Measurements from ENCODE around the gene VCL. TPM values are rescaled to one million over a fixed set of nuclear protein-coding genes. Genes with fewer than 3 reads are reported as not detected.
"Not testable (repeated sequence)": the region's sequence is repeated elsewhere in the genome, so short reads cannot be mapped to it uniquely, and the experiment has no call there.

The VCL gene
- total RNA-seq, 1 donor = 42.5 TPM

DNA sequence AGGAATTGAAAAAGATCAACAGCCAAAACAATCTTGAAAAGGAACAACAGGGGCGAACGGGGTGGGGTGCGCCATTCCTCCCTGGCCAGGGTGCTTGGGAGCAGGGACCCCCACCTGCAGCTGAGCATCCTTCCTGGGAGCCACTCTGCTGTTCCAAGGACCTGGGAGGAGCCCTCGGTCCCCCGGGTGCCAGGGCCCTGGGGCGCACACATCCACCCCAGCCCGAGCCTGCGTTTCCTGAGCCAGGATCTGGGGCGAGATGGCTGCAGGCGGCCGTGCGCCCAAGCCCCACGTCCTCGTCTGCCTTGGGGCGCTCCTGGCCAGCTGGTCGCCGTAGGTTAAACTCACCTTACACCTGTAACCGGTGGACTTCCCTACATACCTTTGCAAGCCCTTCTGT is 142.1 kb downstream of the VCL start:
- no peak for DNase-seq (ENCODE audit: low read depth in 2 of 3, low spot score in 2 of 3)

DNA sequence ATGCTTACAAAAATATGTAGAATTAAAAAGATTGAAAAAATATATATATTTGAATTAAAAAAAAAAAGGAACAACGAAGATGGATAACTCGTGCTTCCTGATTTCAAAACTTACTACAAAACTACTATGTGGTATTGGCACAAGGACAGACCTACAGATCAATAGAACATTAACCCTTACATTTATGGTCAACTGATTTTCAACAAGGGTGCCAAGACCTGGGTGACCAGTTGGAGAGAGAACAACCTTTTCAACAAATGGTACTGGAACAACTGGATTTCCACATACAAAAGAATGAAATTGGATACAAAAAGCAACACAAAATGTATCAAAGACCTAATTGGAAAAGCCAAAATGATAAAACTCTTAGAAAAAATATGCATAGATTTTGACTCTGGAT is 142.6 kb downstream of the VCL start:
- no peak for DNase-seq (ENCODE audit: low read depth in 2 of 3, low spot score in 2 of 3)

DNA sequence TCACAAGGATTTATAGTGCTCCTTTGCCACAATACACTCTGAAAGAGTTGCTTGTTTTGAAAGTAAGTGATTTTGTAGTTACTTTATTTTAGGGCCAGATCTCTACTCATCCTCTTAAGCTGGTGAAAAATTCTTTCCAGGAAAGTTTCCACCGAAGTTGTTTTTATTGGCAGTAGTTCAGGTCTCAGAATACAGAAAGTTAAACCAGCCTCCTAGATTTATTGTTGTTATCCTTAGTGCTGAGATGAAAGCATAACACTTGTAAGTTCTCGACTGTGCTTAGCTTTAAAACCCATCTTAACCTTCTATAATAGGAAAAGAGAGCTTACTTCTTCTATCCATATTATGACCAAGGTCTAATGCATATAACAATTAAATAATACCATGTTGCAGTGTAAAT is 147.2 kb downstream of the VCL start:
- no peak for DNase-seq (ENCODE audit: low read depth in 2 of 3, low spot score in 2 of 3)

DNA sequence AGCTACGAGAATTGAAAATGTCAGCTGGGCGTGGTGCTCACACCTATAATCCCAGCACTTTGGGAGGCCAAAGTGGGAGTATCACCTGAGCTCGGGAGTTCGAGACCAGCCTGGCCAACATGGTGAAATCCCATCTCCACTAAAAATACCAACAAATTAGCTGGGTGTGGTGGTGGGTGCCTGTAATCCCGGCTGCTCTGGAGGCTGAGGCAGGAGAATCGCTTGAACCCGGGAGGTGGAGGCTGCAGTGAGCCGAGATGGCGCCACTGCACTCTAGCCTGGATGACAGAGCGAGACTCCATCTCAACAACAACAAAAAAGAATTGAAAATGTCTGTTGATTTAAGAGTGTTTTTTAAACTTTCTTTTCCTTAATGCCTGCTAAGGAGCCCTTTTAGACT is 149.1 kb downstream of the VCL start:
- not testable (repeated sequence) for DNase-seq (ENCODE audit: low read depth in 2 of 3, low spot score in 2 of 3)

DNA sequence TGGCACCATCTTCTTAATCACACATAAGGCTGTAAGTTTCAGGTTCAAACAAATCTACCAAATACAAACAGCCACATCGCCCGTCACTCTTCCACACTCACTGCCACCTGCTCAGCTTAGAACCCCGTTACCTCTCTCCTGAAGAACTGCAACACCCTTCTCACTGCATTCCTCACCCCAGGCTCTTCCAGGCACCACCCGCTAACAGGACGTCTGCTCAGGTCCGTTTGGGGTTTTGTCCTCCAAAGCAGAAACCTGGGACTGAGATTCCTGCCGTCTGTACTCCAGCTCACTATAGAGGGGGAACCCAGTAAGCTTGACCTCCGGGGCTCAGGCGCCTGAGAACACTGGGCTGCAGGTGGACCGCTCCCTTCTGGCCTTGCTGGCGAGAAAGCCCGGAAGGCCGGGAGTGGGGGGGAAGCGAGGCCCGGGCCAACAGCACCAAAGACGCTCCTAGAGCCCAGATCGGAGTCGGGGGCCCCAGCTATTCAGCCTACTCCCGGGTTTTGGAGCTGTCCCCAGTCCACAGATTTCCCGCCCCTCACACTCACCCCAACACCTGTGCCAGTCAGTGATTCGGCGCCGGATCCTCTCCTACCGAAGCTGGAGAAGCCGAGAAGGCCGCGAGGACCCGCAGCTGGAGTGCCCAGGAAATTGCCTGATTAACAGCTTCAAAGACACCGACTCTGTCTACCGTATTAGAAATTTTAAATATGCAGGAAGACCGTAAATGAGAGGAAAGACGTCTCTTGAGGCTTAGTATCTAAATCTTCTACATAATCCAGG is 152.5 kb downstream of the VCL start, which contains the start of gene AP3M1:
AP3M1 (minus strand) TSS at position 625 of the 786 bp plus-strand sequence. CDS start 12,449 bp downstream, outside the sequence.
- DNase-seq (ENCODE audit: low read depth in 2 of 3, low spot score in 2 of 3) = no peak

DNA sequence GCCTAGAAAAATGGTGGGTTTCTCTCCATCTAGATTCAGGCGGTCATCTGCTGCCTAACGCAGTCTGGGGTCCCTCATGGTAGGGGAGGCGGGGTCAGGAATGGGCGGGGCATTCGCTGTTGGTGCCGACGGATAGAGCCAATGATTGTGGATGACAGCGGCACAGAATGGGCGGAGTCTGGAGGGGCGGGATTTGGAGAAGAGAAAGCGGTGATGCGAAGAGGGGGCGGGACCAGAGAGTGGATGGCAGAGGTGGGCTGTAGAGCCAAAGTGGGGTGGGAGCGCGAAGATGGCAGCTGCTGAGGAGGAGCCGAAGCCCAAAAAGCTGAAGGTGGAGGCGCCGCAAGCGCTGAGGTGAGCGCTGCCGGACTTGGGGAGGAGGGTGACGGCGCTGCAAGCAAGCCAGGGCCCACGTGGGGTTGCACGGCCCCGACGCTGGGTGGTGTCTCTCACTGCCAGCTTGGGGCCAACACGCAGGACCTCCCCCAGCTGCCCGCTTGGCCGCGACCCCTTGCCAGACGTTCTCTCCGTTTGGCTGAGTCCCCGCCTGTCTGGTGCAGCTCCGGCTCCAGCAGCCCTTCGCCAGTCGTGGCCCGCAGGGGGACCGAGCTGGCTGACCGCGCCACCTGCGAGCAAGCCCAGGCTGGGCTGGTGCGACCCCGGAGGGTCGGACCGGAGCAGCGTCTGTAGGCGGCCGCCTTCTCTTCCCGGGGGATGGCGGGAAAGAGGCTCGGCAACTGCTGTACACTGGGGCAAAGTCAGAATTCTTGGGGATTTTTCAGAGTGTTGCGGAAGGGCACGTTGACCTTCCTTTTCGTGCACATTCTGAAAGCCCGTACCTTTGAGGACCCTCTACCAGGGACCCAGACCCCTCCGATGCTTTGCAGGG is 153.3 kb downstream of the VCL start, which contains the start of gene ADK:
ADK (plus strand) TSS at position 232 of the 889 bp plus-strand sequence; CDS start at position 290, 58 bp downstream.
- peak; percentile 96 to 100 (median 100) for DNase-seq (ENCODE audit: low read depth in 2 of 3, low spot score in 2 of 3)

DNA sequence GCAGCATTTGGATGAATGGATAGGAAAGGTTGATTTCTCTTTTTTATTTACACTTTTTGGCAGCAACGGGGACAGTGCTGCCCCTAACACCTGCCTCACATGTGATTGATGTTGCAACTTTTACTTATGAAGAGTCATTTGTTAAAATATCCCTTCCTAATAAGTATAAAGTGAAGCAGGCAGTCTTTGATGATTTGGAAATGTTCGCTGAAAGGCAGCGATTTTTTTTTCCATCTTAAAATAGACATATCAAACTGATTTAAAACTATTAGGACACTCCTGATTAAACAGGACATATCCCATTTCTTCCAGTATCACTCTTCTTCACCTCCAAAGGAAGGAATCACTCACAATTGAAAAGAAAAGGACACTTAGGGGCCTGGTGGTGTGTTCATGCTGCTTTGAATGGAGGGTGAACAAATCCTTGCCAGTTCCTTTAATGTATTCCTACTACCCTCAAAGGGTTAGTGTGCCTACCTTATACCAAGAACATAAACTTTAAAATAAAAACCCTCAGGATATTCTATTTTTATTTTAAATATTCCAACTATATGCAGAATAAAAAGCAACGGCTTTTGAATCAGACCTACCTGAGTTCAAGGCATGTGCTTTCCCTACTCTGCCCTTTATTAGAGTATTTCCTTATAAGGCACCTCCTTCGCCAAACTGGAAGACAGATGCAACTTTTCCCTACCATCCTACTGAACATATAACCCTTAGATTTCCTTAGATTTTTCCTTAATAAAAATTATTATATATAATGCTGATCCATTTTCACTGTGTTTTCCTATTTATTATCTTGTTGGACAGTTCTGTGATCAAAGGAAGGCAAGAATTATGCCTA is 154.2 kb downstream of the VCL start:
- DNase-seq (ENCODE audit: low read depth in 2 of 3, low spot score in 2 of 3) = no peak

DNA sequence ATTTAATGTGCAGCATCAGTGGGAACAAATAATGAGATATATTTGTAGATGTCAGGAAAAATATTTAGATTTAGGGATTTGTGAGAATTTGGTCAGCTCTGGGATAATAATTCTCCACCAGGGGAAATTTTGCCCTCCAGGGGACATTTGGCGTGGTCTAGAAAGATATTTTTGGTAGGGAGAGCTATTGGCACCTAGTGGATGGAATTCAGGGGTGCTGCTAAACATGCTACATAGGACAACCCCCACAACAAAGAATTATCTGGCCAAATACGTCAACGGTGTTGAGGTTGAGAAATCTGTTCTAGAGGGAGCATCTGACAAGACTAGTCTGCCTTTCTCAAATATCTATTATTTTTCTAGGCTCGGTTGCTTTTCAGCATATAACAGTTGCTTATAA is 155.2 kb downstream of the VCL start:
- no peak for DNase-seq (ENCODE audit: low read depth in 2 of 3, low spot score in 2 of 3)

DNA sequence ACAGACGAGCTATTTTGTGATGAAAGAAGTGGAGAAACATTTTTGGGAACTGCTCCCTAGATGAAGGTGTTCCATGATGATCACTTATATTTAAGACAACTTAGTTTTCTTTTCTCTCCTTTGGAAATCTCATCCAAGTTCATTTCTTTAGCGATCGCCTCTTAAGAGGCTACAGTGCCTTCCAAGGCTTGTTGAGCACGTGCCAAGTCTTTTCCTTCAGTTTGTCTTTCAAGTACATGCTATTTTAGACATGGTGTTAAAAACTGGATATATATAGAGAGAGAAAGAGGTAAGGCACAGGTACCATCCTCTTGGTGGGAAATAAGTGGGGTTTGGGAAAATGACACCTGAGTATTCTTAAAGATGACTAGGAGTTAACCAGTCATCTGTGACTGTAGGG is 155.8 kb downstream of the VCL start:
- no peak for DNase-seq (ENCODE audit: low read depth in 2 of 3, low spot score in 2 of 3)

DNA sequence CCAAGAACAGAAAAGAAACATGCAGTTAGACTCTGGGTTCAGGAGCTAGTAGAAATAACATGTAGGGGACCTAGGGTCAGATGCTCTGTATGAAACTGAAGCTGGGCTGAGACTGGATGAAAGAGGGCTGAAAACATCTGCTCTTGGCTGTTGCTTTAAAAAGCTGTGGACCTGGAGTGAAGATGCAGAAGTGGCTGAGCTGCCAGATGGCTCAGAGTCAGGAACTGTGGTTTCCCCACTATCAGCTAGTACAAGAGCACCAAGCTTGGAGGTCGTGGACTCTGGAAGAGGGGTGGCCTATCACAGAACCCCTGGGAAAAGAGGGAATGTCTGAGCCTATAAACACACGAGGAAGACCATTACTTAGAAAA is 159.0 kb downstream of the VCL start:
- DNase-seq (ENCODE audit: low read depth in 2 of 3, low spot score in 2 of 3) = peak in 1 of 3 donors; percentile 64

DNA sequence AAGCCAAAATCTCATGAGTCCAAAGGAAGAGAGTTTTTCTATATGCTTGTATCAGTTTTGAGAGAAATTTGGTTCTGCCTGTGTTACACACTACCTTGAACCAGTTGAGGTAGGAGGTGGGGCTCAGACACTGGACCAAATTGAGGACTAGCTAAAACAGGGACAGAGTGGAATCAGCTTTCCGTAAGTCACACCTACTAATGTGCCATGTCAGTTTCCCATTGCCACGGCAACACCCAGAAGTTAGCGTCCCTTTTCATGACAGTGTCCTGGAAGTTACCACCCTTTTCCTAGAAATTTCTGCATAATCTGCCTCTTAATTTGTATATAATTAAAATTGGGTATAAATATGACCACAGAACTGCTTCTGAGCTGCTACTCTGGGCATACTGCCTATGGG is 162.1 kb downstream of the VCL start:
- no peak for DNase-seq (ENCODE audit: low read depth in 2 of 3, low spot score in 2 of 3)

DNA sequence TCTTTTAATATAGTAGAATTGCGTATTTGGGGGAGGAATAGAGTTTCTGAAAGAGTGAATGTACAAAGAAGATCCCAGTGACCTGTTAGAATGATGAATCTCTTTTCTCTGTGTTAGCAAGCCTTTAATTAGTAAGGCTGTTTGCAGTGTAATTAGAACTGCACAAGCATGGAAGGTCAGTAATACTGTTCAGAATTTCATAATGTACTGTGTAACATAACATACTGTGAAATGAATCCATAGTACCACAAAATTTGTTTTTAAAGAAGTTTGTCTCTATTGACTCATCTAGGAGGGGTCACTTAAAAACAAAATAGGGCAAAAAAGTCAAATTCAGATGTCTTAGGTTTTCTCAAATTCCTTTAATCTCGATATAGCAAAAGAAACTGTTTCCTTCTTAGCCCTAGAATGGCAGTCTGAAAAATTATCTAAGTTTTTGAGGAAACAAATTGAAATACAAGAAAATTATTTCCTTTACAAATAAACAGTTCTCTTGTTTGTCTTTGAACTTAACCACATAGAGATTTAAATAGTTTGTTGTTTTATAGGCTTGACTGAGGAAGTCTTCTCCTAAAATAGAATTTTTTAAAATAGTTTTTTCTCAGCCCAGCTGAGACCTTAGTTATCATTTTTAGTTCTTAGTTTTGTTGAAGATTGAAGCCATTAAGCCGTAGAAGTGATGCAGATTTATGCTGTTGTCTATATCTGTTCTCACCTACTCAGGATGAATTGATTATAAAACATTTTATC is 165.6 kb downstream of the VCL start:
- no peak for DNase-seq (ENCODE audit: low read depth in 2 of 3, low spot score in 2 of 3)

DNA sequence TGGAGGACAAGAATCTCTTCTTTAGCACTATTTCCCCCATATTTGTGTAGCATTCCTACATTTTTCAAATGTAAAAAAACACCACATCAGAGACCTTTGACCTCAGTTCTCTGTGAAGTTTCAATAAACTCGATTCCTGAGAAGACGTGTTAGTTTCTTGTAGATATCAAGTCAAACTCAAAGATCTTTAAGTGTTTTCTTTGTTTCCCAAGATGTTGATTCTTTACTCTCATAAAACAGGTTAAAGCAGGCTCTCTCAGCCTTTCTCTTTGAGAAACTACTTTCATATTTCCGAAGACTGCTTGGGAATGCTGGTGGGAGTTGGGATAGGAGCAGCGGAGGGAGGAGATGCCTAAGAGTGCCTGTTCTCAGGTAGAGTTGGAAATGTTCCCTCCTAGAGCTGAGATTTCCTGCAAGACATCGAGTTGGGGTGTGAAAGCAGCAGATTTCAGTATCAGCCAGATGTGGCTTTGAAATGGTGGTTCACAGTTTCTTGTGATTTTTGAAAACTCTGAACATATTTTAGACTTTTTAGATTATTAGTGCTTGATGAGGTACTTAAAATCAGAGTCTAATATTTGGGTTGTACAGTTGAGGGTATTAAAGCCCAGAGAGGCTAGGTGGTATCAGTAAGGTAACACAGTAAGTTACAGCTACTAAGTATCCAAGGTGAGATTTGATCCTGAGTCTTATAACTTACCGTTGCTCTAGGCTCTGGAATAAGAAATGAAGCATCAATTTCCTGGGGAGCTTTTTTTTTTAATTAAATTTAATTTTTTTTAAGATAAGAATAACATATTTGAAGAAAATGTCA is 167.0 kb downstream of the VCL start:
- DNase-seq (ENCODE audit: low read depth in 2 of 3, low spot score in 2 of 3) = no peak

DNA sequence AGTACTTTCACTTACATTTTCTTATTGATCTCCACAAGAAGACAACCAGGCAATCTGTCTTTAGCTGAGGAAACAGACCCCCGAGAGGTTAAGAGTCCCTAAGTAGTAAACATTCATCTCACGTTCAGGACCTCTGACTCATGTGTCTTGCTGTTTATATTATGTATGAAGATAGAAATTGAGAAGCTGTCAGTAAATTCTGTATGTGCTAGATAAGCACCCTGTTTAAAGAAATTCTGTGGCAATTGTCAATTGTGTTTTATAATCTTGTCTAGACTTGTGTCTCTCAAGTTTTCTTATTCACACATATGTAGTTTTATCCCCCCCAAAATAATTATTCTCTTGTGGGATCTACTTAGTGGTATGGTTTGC is 167.6 kb downstream of the VCL start:
- DNase-seq (ENCODE audit: low read depth in 2 of 3, low spot score in 2 of 3) = no peak

DNA sequence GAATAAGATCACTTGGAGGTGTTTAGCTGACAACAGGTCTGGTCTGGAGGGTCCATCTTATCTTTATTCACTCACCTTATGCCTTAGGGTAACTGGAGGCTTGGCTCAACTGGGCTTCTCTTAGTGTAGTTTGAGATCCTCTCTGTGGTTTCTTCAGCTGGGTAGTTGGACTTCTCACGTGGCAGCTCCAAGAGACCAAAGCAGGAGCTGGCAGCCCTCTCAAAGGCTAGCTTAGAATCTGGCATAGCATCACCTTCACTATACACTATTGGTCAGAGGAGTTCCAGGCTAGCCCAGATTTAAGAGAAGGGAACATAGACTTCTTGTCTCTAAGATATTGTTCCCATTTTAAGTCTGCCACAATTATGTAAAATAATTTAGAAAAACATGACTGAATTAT is 169.5 kb downstream of the VCL start:
- DNase-seq (ENCODE audit: low read depth in 2 of 3, low spot score in 2 of 3) = no peak
